Measurements from ENCODE around the gene SPRR2B.
"Not testable (repeated sequence)": the region's sequence is repeated elsewhere in the genome, so short reads cannot be mapped to it uniquely, and the experiment has no call there.

The SPRR2B gene
- 0 reads per million in 2 donors for total RNA-seq

GRCh38 chr1:153071511-153071910 is at the start of gene SPRR2B:
TSS of gene SPRR2B (minus strand) at chr1:153071611. CDS start at chr1:153070839, 772 bp downstream.
- no peak for DNase-seq

DNA sequence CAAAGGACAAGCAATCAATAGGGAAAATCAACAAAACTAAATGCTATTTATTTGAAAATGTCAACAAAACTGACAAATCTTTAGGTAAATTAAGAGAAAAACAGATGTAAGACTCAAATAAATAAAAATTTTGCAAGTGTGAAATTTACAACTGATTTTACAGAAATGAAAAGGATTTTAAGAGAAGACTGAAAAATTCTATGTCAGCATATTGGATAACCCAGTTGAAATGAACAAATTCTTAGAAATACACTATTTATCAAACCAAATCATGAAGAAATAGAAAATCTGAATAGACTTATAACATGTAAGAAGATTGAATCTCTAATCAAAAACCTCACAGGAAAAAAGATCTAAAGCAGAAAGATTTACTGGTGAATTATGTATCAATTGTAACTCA is 49.5 kb upstream of the SPRR2B start:
- no peak for DNase-seq

DNA sequence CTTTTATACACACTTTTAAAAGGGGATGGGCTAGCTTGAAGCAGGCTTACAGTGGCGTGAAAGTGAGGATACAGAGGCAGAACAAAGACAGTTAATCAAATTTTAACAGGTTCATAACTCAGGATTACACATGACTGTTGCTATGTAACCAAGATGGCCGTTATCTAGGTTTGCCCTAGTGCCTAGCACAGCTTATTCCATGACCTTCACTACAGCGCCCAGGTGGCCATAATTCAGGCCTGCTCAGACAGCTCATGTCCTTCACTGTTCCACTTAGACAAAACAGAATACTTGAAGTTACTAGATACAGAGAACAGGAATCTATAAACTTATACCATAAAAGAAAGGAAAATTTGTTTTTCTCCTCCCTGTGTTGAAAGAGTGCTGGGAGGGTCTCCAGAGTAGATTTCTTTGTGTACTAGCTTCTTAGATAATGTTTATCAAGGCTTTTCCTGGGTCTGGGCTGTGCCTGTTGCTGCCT is 48.1 kb upstream of the SPRR2B start:
- no peak for DNase-seq

- DNase-seq, result not testable (repeated sequence)
These were observed 43.9 kb upstream of the SPRR2B start for GRCh38 chr1:153115264-153115663.

GRCh38 chr1:153113416-153113815 is 42.0 kb upstream of the SPRR2B start, which contains the start of gene SPRR2F:
TSS of gene SPRR2F (minus strand) at chr1:153113516. CDS start at chr1:153112733, 783 bp downstream.
- DNase-seq, result no peak

- DNase-seq, result not testable (repeated sequence)
These were observed 41.0 kb upstream of the SPRR2B start for GRCh38 chr1:153112454-153112853.

DNA sequence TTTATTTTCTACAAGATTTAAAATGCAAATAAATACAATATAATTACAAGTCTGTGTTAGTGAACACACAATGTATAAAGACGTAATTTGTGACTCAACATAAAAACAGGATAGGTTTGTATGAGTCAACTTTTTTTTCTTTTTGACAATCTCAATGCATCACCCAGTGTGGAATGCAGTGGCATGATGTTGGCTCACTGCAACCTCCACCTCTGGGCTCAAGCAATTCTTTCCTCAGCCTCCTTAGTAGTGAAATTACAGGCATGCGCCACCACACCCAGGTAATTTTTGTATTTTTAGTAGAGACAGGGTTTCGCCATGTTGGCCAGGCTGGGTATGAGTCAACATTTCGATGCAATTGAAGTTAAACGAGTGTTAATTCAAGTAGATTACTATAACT is 28.8 kb upstream of the SPRR2B start:
- no peak for DNase-seq

GRCh38 chr1:153099461-153100045 is 28.1 kb upstream of the SPRR2B start:
- no peak for DNase-seq

GRCh38 chr1:153095764-153096163 is 24.4 kb upstream of the SPRR2B start:
- DNase-seq, result no peak

DNA sequence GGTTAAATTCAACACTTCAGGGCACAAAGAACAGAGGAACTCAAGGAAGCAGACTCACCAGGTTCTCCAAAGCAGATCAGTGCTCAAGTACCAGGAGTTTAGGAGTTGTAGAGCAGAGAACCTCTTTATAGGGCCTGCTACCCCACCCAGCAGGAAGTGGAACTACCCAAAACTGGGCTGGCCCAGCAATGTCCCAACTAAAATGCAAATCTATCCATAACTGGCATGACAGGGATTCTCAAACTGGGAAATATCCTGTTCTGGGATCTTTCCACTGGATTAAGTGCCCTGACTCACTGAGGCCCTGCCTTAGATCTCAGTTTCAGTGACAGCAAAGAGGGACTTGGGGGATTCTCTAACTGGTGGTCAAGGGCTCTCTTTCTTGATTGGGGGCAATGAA is 23.0 kb upstream of the SPRR2B start, which contains the start of gene SPRR2E:
Gene SPRR2E (minus strand): TSS at position 101 of the 400 bp plus-strand sequence. CDS start 775 bp downstream, outside the sequence.
- DNase-seq, result no peak

DNA sequence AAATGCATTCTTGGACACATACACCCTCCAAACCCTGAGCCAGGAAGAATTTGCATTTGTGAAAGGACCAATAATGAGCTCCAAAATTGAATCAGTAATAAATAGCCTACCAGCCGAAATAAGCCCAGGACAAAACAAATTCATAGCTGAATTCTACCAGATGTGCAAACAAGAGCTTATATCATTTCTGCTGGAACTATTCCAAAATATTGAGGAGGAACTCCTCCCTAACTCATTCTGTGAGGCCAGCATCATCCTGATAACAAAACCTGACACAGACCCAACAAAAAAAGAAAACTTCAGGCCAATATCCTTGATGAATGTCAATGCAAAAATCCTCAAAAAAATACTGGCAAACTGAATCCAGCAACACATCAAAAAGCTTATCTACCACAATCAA is 16.2 kb upstream of the SPRR2B start:
- no peak for DNase-seq

GRCh38 chr1:153081736-153082135 is 10.3 kb upstream of the SPRR2B start:
- DNase-seq, result no peak

DNA sequence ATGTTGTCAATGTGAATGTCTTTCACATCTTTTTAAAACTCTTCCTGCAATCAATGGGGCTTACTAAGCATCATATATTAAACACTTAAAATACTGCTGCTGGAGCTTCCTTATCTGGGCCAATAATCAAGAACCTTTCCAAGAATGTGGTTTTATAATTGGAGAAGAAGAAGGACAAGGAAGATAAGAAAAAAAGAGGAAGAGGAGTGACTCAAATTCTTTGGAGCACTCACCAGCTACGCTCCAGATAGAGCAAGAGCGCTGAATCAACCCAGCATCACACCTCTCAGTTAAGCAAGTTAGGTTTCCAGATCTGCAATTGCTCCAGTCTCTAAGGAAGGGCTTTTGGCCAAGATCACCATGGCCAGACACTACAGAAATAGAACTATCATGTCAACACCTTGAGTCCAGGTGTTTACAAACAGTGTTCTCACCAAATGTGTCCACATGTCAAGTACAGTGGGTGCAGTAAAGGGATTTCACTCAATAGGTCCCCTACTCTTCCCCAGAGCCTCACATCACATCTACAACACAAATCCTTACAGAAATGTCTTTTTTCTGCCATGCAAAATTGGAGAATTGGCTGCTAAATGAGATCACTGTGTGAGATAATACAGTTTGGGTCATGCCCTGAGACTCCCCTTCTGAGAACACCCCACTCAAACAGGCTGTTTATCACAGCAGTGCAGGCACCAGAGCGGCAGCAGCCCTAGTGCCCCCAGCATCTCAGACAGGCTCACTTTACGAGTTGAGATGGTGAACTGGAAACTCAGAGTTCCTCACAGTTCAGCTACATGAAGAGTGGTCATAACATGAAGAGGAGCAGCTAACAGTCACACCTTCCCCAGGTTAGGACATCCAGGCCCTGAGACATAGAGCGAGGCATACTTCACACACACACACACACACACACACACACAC is 1.7 kb upstream of the SPRR2B start:
- no peak for DNase-seq

DNA sequence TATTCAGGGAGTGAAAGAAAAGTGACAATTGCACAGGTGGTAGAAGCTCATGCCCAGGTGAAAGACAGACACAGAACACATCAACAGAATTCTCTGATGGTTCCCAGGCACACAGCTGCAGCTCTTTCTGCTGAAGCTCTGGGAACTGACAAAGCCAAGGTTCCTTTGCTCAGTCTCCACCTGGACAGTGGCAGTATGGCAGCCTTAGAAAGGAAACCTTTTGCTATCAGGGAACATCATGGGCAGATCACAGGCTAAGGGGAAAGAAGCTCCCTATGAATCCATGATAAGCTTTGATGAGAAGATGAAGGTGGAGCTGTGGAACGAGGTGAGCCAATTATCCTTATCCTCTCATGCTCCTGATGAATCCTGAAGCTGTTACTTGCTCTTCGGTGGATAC is 1.2 kb downstream of the SPRR2B start:
- no peak for DNase-seq

- no peak for DNase-seq
These were observed 12.3 kb downstream of the SPRR2B start for GRCh38 chr1:153058826-153059784.

DNA sequence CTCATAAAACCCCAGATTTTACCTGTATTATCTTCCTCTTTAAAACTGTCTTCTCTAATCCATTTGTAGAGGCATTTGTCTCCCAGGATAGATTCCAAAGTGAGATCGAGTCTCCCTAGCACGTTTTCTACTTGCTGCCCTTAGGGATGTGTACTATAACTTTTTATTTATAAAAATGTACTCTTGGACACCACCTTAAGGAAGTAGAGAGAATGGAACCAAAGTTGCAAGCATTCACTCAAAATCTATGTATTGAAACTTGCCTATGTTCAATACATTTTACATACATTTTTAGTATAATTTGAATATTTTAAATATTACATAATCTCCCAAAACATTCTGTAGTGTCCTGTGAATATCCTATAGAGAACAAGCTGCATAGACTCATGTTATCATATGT is 13.3 kb downstream of the SPRR2B start:
- DNase-seq, result no peak

DNA sequence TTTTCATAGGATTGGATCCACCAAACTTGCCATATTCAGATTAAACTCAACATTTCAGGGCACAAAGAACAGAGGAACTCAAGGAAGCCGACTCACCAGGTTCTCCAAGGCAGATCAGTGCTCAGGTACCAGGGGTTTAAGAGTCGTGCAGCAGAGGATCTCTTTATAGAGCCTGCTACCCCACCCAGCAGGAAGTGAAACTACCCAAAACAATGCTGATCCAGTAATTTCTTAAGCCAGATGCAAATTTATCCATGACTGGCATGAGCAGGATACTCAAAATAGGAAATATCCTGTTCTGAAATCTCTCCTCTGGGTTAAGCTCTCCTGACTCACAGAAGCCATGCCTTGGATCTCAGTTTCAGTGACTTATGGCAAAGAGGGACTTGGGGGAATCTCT is 14.0 kb downstream of the SPRR2B start, which contains the start of gene SPRR2A:
Gene SPRR2A (minus strand): TSS at position 138 of the 400 bp plus-strand sequence. CDS start 777 bp downstream, outside the sequence.
- DNase-seq, result no peak

DNA sequence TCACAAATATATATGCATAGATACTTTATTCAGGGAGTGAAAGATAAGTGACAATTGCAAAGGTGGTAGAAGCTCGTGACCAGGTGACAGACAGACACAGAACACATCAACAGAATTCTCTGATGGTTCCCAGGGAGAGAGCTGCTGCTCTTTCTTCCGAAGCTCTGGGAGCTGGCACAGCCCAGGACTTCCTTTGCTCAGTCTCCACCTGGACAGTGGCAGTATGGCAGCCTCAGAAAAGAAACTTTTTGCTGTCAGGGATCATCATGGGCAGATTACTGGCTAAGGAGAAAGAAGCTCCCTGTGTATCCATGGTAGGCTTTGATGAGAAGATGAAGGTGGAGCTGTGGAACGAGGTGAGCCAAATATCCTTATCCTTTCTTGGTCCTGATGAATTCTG is 15.3 kb downstream of the SPRR2B start:
- DNase-seq, result not testable (repeated sequence)

- no peak for DNase-seq
These were observed 22.2 kb downstream of the SPRR2B start for GRCh38 chr1:153049211-153049610.

DNA sequence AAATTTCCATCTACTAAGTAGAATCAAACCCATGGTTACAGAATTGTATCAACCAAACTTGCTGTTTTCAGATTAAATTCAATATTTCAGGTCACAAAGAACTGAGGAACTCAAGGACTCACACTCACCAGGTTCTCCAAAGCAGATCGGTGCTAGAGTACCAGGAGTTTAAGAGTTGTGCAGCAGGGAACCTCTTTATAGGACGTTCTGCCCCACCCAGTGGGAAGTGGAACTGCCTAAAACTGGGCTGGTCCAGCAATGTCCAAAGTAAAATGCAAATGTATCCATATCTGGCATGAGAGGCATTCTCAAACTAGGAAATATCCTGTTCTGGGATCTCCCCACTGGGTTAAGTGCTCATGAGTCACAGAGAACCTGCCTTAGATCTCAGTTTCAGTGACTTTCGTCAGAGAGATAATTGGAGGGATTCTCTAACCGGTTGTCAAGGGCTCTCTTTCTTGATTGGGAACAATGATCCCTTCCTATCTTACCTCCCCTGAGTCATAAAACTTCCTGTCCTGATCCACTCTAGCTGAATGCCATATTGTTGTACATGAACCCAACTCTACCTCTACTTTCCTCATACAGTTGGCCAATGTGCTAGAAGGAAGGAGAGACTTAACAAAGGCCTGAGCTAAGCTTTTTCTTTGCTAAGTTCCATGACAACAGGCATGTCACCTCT is 30.3 kb downstream of the SPRR2B start, which contains the start of gene SPRR2D:
Gene SPRR2D (minus strand): TSS at position 171 of the 682 bp plus-strand sequence. CDS start 774 bp downstream, outside the sequence.
- no peak for DNase-seq

DNA sequence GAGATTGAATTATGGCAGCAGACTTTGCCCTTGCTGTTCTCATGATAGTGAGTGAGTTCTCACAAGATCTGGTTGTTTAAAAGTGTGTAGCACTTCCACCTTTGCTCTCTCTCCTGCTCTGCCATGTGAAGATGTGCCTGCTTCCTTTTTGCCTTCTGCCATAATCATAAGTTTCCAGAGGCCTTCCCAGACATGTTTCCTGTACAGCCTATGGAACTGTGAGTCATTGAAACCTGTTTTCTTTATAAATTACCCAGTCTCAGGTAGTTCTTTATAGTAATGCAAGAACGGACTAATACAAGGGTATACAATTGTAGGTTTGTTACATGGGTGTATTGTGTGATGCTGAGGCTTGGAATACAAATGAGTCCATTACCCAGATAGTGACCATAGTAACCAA is 36.2 kb downstream of the SPRR2B start:
- DNase-seq, result no peak

All from activated gamma-delta T cell (primary cell).